ENCODE measurements around the gene PPP4C. TPM values are rescaled to one million over a fixed set of nuclear protein-coding genes. Genes with fewer than 3 reads are reported as not detected.

The PPP4C gene
- total and polyA plus RNA-seq, 2 of the 8 experiments (the other 6 are each of a cell fraction or from before 2014, with no cell fraction given): 148 to 298 TPM

GRCh38 chr16:30091474-30092372 lies 15.9 kb downstream of the PPP4C start, which contains the start of gene TBX6 (continued):
- TF ChIP-seq BRCA1 (IDR thresholded peaks at IDR 0.05; ENCODE audit: low read depth, low read length) (0 out of 2 replicates have a peak, but pooled peaks have one; percentile 7), SIRT6 (IDR thresholded peaks at IDR 0.05; ENCODE audit: low read length) (no peak), SIN3A (conservative IDR thresholded peaks at IDR 0.05 in 1 of 2, IDR thresholded peaks at IDR 0.05 in 1 of 2; ENCODE audit: low read depth in 1 of 2, low read length in 2 of 2) (no peak; a peak in 2 of 4 replicates), SUZ12 (IDR thresholded peaks at IDR 0.05; ENCODE audit: low read length) (no peak), CEBPB (IDR thresholded peaks at IDR 0.05; ENCODE audit: low read depth, low read length) (no peak), PHF8 (conservative IDR thresholded peaks at IDR 0.05; ENCODE audit: low read depth, low read length) (peak; percentile 41; the same call in 1 of the 2 replicates), NRF1 (IDR thresholded peaks at IDR 0.05; ENCODE audit: low read depth, low read length) (no peak), KDM5A (IDR thresholded peaks at IDR 0.05; ENCODE audit: low read length) (no peak), TAF1 (IDR thresholded peaks at IDR 0.05; ENCODE audit: low read depth, low read length) (peak; percentile 55; the same call in 1 of the 2 replicates), TEAD4 (IDR thresholded peaks at IDR 0.05; ENCODE audit: low read depth, low read length) (no peak), HDAC2 (IDR thresholded peaks at IDR 0.05; ENCODE audit: borderline replicate concordance in 1 of 2, low read depth in 2 of 2, low read length in 2 of 2) (no peak; a peak in 1 of 4 replicates), RXRA (IDR thresholded peaks at IDR 0.05; ENCODE audit: insufficient read depth, low read depth, low read length) (no peak), SP1 (IDR thresholded peaks at IDR 0.05; ENCODE audit: low read depth, low read length) (no peak), JUND (IDR thresholded peaks at IDR 0.05; ENCODE audit: low read length) (peak; percentile 25; the same call in 1 of the 2 replicates)
